HG02884 (cell line): Measurements from ENCODE around the gene ETFA.

Source experiments
- ATAC-seq: cut with Tn5 transposase; IDR thresholded peaks from one replicate; pipeline ENCODE4 v1.9.1; 2021; ENCODE audit warnings: mild to moderate bottlenecking, moderate library complexity; ENCODE audit not compliant: unreplicated experiment

Gene ETFA

GRCh38 chr15:76178296-76179000, 132.8 kb downstream of the ETFA start:
- no peak for ATAC-seq

DNA sequence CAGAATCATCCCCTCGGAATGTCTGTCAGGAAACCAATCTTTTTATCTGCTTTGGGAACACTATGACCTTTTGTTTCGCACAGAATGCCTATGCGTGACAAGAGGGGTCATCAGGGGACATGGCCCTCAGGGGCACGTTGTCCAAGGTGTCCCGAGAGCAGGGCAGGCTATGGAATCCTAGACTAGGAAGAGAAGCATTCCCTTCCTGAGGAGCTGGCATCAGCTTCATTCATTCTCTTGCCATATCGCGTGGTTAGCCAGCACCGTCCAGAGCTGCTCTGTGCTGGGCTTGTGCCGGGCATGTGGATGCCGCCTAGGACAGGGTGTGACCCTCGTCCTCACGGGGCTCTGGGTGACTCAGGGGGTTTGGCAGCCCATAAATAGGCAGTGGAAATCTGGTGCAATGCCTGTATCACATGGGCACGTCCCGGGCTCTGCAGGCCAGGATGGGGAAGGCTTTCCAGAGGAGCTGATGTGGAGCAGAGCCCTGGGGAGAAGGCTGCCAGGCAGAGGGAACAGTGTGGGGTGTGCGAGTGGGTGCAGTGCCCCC, 133.7 kb downstream of the ETFA start:
- ATAC-seq = no peak

GRCh38 chr15:76176487-76177085, 134.7 kb downstream of the ETFA start:
- no peak for ATAC-seq

DNA sequence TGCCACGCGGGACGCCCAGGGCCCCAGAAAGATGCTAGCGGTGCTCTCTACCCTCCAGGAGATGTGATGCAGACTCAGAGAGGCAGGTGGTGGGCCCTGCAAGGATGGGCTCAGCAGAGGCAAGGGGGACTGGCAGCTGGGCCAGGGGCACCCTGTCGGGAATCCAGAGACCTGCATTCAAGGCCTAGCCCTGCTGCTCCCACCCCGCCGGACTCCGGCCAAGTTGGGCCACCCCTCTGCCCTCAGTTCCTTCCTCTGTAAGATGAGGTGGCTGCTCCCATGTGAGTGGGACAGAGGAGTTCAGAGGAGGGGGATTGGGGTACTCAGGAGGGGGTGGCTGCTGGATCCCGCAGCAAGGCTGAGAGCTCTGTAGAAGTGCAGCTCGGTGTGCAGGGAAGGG, 135.2 kb downstream of the ETFA start:
- ATAC-seq = no peak

DNA sequence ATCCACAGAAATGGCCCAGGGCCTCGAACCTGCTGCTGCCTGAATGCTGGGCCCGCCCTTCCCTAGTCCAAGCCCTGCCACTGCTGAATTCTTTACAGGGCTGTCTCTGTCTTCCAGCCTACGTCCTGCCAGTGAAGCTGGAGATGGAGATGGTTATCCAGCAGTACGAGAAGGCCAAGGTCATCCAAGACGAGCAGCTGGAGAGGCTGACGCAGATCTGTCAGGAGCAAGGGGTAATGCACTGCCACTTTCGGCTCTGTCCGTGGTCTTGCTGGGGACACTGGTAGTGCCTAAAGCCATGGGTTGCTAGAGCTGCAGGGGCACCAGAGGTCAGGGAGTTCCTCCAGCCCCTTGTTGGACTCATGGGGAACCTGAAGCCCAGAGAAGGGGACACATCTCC, 135.8 kb downstream of the ETFA start:
- ATAC-seq = no peak

GRCh38 chr15:76174654-76175053, 136.6 kb downstream of the ETFA start:
- no peak for ATAC-seq

DNA sequence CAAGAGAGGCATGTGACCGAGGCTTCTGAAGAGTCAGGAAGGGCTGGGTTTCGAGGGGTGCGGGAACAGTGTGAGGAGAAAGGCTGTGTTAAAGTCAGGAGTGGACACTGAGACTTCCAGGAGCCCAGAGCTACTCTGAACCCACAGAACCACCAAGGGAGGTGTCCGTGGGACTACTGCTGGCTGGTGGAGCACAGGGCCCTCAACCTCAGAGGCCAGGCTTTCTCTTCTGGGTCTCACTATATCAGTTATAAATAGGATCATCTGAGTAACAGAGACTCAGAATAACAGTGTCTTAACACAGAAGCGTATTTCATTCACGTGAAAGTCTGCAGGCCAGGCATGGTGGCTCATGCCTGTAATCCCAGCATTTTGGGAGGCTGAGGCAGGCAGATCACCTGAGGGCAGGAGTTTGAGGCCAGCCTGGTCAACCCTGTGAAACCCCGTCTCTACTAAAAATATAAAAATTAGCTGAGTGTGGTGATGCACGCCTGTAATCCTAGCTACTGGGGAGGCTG, 137.9 kb downstream of the ETFA start:
- ATAC-seq = no peak

DNA sequence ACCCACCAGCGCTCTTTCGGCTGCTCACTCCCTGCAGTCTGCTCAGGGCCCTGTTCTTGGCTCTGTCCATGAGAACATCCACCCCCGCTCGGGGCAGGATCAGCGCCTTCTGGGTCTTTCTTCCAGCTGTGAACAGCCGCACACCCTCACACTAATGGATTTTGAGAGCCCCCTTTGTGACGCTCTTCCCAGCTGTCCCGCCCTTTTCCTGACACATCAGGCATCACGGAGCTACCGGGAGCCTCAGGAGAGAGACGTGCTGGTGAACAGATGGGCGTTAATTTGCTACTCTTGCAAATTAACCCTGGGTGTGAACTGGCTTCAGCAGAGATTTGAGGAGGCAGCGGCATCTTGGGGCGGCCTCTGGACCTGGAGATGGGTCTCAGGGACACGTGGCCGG, 138.5 kb downstream of the ETFA start:
- ATAC-seq = no peak

DNA sequence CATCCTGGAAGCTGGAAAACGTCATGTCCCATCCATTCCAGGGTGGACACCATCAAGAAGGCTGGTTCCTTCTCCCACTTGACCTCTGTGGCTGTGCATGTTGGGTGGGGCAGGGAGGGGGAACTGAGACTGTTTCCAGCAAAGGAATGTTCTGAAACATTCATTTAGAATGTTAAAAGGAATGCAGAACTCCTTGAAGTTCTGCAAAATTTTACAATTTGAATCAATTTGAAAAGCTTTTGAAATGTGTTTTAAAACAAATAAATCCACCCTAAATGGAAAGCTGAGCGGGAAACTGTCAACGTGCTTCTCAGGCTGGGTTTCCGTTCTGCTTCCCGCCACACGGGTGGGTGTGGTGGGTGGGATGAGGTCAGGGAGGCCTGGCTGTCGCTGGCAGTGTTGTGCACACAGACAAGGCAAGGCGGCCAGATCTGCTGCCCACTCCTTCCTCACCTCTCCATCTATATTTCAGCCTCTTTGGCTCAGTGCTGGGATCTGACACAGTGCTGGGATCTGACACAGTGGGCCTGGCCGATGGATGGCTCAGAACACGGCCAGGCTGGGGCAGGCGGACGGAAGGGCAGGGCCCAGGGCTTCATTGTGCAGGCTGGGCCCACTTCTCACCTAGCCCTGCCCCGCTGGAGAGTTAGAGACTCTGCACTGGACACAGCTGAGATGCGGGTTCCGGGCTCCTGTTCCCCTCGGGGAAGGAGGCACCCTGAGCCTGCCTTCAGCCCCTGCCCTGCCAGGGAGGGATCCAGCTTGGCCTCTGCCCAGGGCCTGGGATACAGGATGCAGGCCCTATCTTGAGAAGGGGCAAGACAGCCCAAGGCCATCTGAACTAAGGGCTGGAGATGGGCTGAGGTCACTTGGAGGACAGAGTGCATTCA, 141.1 kb downstream of the ETFA start:
- no peak for ATAC-seq

DNA sequence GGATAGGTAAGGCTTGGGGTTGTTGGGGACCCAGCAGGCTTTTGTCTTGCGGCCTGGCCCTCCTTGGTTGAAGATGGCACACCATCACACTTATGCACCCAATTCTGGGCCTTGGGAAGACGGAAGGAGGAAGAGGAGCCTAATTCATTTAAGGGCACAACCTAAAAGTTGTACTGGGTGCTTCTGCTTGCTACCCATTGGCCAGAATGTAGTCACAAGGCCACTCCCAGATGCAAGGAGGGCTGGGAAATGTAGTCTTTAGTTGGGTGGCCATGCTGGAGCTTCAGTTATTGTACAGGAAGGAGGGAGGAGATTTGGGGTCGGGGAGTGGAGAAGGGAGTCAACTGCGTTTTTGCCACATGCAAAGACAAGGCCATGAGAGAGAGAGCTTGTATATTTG, 142.3 kb downstream of the ETFA start:
- ATAC-seq = no peak

DNA sequence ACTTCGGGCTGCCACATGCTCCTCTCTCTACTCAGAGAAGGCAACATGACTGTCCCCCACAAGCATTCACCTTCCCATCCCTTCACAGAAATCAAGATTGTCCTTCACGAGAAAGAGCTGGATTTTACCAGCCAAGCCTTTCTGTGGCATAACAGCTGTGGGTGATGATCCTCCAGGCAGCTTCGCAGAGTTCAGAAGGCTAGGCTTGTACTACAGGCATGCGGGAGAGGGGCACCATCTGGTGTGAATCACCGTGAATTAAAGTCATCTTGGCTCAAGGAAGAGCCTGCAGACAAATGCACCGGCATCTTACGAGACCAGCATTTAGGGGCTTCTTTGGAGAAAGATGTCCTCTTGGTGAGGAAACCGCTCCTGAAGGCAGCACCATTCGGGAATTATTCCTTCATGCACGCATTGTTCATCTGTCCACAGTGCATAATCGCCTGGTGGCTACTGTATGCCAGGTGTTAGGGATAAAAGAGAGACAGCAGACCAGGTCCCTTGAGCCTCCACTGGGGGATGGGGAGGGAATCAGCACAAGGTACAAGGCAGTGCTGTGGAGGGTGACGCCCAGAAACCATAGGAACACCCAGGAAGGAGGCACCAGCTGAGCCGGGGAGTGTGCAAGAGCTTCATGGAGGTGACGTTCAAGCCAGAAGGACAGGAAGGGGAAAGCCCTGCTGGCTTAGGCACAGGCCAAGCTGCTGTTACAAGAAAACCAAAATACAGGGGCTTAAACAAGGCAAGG, 142.9 kb downstream of the ETFA start:
- no peak for ATAC-seq

DNA sequence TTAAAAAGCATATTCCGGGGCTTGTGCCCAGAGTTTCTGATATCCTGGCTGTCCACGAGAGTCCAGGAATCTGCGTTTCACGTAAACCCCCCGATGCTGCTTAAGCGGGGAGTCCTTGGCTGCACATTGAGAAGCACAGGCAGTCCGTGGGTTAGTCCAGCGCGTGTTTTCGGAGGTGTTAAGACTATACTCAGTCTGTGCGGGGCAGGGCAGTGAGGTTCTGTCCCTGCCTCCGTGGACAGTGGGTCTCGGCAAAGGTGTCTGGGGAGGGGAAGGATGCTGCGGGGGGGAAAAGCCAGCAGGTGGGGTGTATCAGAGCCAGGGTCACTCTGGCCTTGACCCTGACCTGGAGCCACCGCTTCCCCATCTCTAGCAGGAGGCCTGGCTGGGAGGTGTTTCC, 145.3 kb downstream of the ETFA start:
- no peak for ATAC-seq
